Endometrial microvascular endothelial cells (primary cell): ENCODE measurements around the gene MGLL. TPM values are rescaled to one million over a fixed set of nuclear protein-coding genes. Genes with fewer than 3 reads are reported as not detected.

Experiments used
- in situ Hi-C: cut with HindIII; loops from 2 replicates; pipeline ENCODE4 v1.10.0; 2017; ENCODE audit warnings: low sequenced_read_pairs, low pct_unique_long_range_greater_than_20kb; ENCODE audit errors: inconsistent ontology term
- total RNA-seq: library from RNA; depleted of rRNA; stranded (reverse); fragments of >200 nt; gene quantifications from one replicate; pipeline ENCODE4 v1.2.3, GENCODE V29; 2015; ENCODE audit errors: inconsistent ontology term

MGLL gene
- 138 TPM for total RNA-seq

- in situ Hi-C loops: no loop called here
These were observed at the start of gene MGLL for GRCh38 chr3:127822041-127822681. MGLL (minus strand) TSS chr3:127822515; CDS start chr3:127822318, 197 bp downstream.

- in situ Hi-C loops: no loop called here
These were observed 47.8 kb upstream of the MGLL start for GRCh38 chr3:127870156-127870555.

- in situ Hi-C loops: no loop called here
These were observed 45.7 kb upstream of the MGLL start for GRCh38 chr3:127867986-127868385.

- in situ Hi-C loops: no loop called here
These were observed 45.1 kb upstream of the MGLL start for GRCh38 chr3:127867412-127867811.

GRCh38 chr3:127865941-127866340 lies 43.6 kb upstream of the MGLL start:
- in situ Hi-C loops: no loop called here

- in situ Hi-C loops: no loop called here
These were observed 37.9 kb upstream of the MGLL start for GRCh38 chr3:127860211-127860696.

- in situ Hi-C loops: no loop called here
These were observed 37.4 kb upstream of the MGLL start for GRCh38 chr3:127859730-127860129.

GRCh38 chr3:127858937-127859336 lies 36.6 kb upstream of the MGLL start:
- in situ Hi-C loops: no loop called here

GRCh38 chr3:127858521-127858920 lies 36.2 kb upstream of the MGLL start:
- in situ Hi-C loops: no loop called here

GRCh38 chr3:127857333-127857732 lies 35.0 kb upstream of the MGLL start:
- in situ Hi-C loops: no loop called here

GRCh38 chr3:127856801-127857200 lies 34.5 kb upstream of the MGLL start:
- in situ Hi-C loops: no loop called here

- in situ Hi-C loops: no loop called here
These were observed 32.9 kb upstream of the MGLL start for GRCh38 chr3:127855246-127855645.

- in situ Hi-C loops: no loop called here
These were observed 31.4 kb upstream of the MGLL start for GRCh38 chr3:127853681-127854080.

GRCh38 chr3:127851899-127852298 lies 29.6 kb upstream of the MGLL start:
- in situ Hi-C loops: no loop called here

- in situ Hi-C loops: no loop called here
These were observed 27.1 kb upstream of the MGLL start for GRCh38 chr3:127849368-127849767.

- in situ Hi-C loops: no loop called here
These were observed 26.1 kb upstream of the MGLL start for GRCh38 chr3:127848131-127849129.

- in situ Hi-C loops: no loop called here
These were observed 25.0 kb upstream of the MGLL start for GRCh38 chr3:127847236-127847720.

GRCh38 chr3:127846576-127846975 lies 24.3 kb upstream of the MGLL start:
- in situ Hi-C loops: no loop called here

- in situ Hi-C loops: no loop called here
These were observed 22.1 kb upstream of the MGLL start for GRCh38 chr3:127844326-127844942.
